ENCODE measurements around the gene CEBPA.

DNA sequence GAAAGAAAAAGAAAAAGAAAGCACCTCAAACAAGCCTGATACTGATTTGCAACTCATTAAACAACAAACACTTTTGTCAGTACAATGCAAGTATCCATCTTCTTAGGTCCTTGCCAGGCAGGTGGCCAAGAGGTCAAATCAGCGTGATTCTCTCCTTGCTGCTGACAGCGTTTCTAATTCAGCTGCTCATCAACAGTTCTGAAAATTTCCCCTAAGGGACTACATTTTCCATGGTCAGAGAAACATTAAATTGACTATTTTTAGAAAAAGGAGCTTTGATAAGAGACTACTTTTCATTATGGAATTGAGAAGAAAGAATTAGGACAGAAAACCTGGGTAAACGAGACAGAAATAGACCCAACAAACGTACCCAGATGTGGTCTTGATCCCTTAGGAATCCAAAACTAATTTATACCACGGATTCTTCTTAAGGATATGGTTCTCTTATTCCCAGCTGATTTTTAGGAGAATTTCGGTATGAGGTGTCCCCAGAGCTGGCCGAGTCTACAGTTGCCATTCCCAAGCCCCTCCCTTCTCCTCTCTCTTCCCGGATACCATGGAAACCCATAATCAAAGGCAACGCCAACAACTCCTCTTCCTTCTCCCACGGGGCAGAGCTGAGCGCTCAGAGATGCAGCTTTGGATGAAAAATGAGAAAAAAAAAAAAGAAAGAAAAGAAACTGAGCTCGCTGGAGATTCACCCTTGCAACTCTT, 41.7 kb upstream of the CEBPA start:
- TF ChIP-seq, protein P1, sequence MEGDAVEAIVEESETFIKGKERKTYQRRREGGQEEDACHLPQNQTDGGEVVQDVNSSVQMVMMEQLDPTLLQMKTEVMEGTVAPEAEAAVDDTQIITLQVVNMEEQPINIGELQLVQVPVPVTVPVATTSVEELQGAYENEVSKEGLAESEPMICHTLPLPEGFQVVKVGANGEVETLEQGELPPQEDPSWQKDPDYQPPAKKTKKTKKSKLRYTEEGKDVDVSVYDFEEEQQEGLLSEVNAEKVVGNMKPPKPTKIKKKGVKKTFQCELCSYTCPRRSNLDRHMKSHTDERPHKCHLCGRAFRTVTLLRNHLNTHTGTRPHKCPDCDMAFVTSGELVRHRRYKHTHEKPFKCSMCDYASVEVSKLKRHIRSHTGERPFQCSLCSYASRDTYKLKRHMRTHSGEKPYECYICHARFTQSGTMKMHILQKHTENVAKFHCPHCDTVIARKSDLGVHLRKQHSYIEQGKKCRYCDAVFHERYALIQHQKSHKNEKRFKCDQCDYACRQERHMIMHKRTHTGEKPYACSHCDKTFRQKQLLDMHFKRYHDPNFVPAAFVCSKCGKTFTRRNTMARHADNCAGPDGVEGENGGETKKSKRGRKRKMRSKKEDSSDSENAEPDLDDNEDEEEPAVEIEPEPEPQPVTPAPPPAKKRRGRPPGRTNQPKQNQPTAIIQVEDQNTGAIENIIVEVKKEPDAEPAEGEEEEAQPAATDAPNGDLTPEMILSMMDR (IDR thresholded peaks at IDR 0.05): no peak
- TF ChIP-seq POLR2A (IDR thresholded peaks at IDR 0.05): no peak
